Measurements from ENCODE around the gene CLTA. TPM values are rescaled to one million over a fixed set of nuclear protein-coding genes. Genes with fewer than 3 reads are reported as not detected.
"Not testable (repeated sequence)": the region's sequence is repeated elsewhere in the genome, so short reads cannot be mapped to it uniquely, and the experiment has no call there.

The CLTA gene
- polyA plus RNA-seq, 1 donor from 2014 or later = 420 TPM

DNA sequence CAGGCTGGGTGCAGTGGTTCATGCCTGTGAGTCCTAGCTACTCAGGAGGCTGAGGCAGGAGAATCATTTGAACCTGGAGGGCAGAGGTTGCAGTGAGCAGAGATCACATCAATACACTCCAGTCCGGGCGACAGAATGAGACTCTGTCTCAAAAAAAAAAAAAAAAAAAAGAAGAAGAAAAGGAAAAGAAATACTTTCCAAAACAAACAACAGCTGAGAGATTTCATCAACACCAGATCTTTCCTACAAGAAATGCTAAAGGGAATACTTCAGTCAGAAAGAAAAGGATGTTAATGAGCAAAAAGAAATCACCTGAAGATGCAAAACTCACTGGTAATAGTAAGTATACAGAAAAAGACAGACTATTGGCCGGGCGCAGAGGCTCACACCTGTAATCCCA, 13.2 kb upstream of the CLTA start:
- no peak overlapping the region for H2AFZ ChIP-seq (ENCODE audit: low read depth, low read length)
- H3K79me2 ChIP-seq (replicated peaks; ENCODE audit: insufficient read depth, low read length) = no peaks in the 10 kb centered on the region
- no peak overlapping the region for H3K9ac ChIP-seq (ENCODE audit: low read length)
- no peak overlapping the region for H3K4me2 ChIP-seq (ENCODE audit: low read length)
- TF ChIP-seq EZH2 (IDR thresholded peaks at IDR 0.05; ENCODE audit: borderline replicate concordance, insufficient read depth, low read length, poor library complexity, severe bottlenecking) = no peak
- no peak for TF ChIP-seq REST (IDR thresholded peaks at IDR 0.05; ENCODE audit: borderline replicate concordance)
- TF ChIP-seq EP300 (conservative IDR thresholded peaks at IDR 0.05; ENCODE audit: poor library complexity, severe bottlenecking) = no peak
- TF ChIP-seq POLR2AphosphoS5 (IDR thresholded peaks at IDR 0.05) = no peak
- TF ChIP-seq, protein P1, sequence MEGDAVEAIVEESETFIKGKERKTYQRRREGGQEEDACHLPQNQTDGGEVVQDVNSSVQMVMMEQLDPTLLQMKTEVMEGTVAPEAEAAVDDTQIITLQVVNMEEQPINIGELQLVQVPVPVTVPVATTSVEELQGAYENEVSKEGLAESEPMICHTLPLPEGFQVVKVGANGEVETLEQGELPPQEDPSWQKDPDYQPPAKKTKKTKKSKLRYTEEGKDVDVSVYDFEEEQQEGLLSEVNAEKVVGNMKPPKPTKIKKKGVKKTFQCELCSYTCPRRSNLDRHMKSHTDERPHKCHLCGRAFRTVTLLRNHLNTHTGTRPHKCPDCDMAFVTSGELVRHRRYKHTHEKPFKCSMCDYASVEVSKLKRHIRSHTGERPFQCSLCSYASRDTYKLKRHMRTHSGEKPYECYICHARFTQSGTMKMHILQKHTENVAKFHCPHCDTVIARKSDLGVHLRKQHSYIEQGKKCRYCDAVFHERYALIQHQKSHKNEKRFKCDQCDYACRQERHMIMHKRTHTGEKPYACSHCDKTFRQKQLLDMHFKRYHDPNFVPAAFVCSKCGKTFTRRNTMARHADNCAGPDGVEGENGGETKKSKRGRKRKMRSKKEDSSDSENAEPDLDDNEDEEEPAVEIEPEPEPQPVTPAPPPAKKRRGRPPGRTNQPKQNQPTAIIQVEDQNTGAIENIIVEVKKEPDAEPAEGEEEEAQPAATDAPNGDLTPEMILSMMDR (IDR thresholded peaks at IDR 0.05; ENCODE audit: poor library complexity, severe bottlenecking) = no peak
- no peak for TF ChIP-seq MXI1 (conservative IDR thresholded peaks at IDR 0.05; ENCODE audit: poor library complexity, severe bottlenecking)
- TF ChIP-seq TAF1 (IDR thresholded peaks at IDR 0.05; ENCODE audit: low read depth) = no peak
- TF ChIP-seq RAD21 (conservative IDR thresholded peaks at IDR 0.05) = no peak
- no peak for TF ChIP-seq SMC3 (conservative IDR thresholded peaks at IDR 0.05; ENCODE audit: poor library complexity)
- H3F3A ChIP-seq (ENCODE audit: insufficient read depth, low read length, poor library complexity, severe bottlenecking) = no peaks in the 10 kb centered on the region
- H3K36me3 ChIP-seq (ENCODE audit: insufficient read depth, low read length) = no peaks in the 10 kb centered on the region
- no peaks in the 10 kb centered on the region for H3K27me3 ChIP-seq (ENCODE audit: insufficient read depth, low read depth, low read length)
- no peaks in the 10 kb centered on the region for H4K20me1 ChIP-seq (ENCODE audit: insufficient read depth)
- H3K9me2 ChIP-seq (ENCODE audit: insufficient read depth, low read length) = no peaks in the 10 kb centered on the region
- no peaks in the 10 kb centered on the region for H3K9me3 ChIP-seq (ENCODE audit: low read length)
- no peak overlapping the region for H3K27ac ChIP-seq (ENCODE audit: low read length)
- H3K4me3 ChIP-seq (ENCODE audit: low read length) = no peak overlapping the region

DNA sequence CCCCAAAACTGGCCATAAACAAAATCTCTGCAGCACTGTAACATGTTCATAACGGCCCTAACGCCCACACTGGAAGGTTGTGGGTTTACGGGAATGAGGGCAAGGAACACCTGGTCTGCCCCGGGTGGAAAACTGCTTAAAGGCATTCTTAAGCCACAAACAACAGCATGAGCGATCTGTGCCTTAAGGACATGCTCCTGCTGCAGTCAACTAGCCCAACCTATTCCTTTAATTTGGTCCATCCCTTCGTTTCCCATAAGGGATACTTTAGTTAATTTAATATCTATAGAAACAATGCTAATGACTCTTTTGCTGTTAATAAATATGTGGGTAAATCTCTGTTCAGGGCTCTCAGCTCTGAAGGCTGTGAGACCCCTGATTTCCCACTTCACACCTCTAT, 10.5 kb upstream of the CLTA start:
- not testable (repeated sequence) for H2AFZ ChIP-seq (ENCODE audit: low read depth, low read length); H3K27ac ChIP-seq (ENCODE audit: low read length)

GRCh38 chr9:36187414-36187813, 3.3 kb upstream of the CLTA start:
- H3K9ac ChIP-seq (ENCODE audit: low read length) = no peak overlapping the region
- H4K20me1 ChIP-seq (ENCODE audit: insufficient read depth) = no peaks in the 10 kb centered on the region
- no peaks in the 10 kb centered on the region for H3F3A ChIP-seq (ENCODE audit: insufficient read depth, low read length, poor library complexity, severe bottlenecking)
- no peak overlapping the region for H2AFZ ChIP-seq (ENCODE audit: low read depth, low read length)
- no peaks in the 10 kb centered on the region for H3K9me3 ChIP-seq (ENCODE audit: low read length)
- H3K9me2 ChIP-seq (ENCODE audit: insufficient read depth, low read length) = no peaks in the 10 kb centered on the region
- H3K4me2 ChIP-seq (ENCODE audit: low read length) = no peak overlapping the region
- H3K27me3 ChIP-seq (ENCODE audit: insufficient read depth, low read depth, low read length) = no peaks in the 10 kb centered on the region
- TF ChIP-seq EP300 (conservative IDR thresholded peaks at IDR 0.05; ENCODE audit: poor library complexity, severe bottlenecking) (no peak), REST (IDR thresholded peaks at IDR 0.05; ENCODE audit: borderline replicate concordance) (no peak), TAF1 (IDR thresholded peaks at IDR 0.05; ENCODE audit: low read depth) (no peak), EZH2 (IDR thresholded peaks at IDR 0.05; ENCODE audit: borderline replicate concordance, insufficient read depth, low read length, poor library complexity, severe bottlenecking) (no peak), MXI1 (conservative IDR thresholded peaks at IDR 0.05; ENCODE audit: poor library complexity, severe bottlenecking) (no peak), RAD21 (conservative IDR thresholded peaks at IDR 0.05) (no peak), POLR2AphosphoS5 (IDR thresholded peaks at IDR 0.05) (no peak), SMC3 (conservative IDR thresholded peaks at IDR 0.05; ENCODE audit: poor library complexity) (no peak)
- TF ChIP-seq, protein P1 (IDR thresholded peaks at IDR 0.05; ENCODE audit: poor library complexity, severe bottlenecking) = no peak
- H3K79me2 ChIP-seq (replicated peaks; ENCODE audit: insufficient read depth, low read length) = peaks cover 12% of the 10 kb centered on the region
- H3K36me3 ChIP-seq (ENCODE audit: insufficient read depth, low read length) = no peaks in the 10 kb centered on the region
- no peak overlapping the region for H3K4me3 ChIP-seq (ENCODE audit: low read length)
- H3K27ac ChIP-seq (ENCODE audit: low read length) = no peak overlapping the region

More for the DNA sequence above, 10.5 kb upstream of the CLTA start:
- not testable (repeated sequence) for H3F3A ChIP-seq (ENCODE audit: insufficient read depth, low read length, poor library complexity, severe bottlenecking); H3K4me2 ChIP-seq (ENCODE audit: low read length); H4K20me1 ChIP-seq (ENCODE audit: insufficient read depth); H3K9me3 ChIP-seq (ENCODE audit: low read length); H3K79me2 ChIP-seq (replicated peaks; ENCODE audit: insufficient read depth, low read length); H3K27me3 ChIP-seq (ENCODE audit: insufficient read depth, low read depth, low read length); H3K9ac ChIP-seq (ENCODE audit: low read length); H3K9me2 ChIP-seq (ENCODE audit: insufficient read depth, low read length); H3K36me3 ChIP-seq (ENCODE audit: insufficient read depth, low read length); H3K4me3 ChIP-seq (ENCODE audit: low read length)

Measured in neural cell (in vitro differentiated cells).